GDM1 (cell line): ENCODE results near the gene ELL3.

ENCODE experiments used
- DNase-seq: peaks from one replicate; lab custom pipeline; 2025; lab: John Stamatoyannopoulos, UW

Gene ELL3

GRCh38 chr15:43723151-43723550, 53.6 kb downstream of the ELL3 start:
- no peak for DNase-seq
